Astrocyte (in vitro differentiated cells and primary cell): ENCODE data around the gene CDK15.

ENCODE experiments used
- CTCF ChIP-seq: IDR thresholded peaks from 2 replicates; pipeline ENCODE4 v1.5.1; 2011; ENCODE audit warnings: low read depth, mild to moderate bottlenecking, inconsistent platforms, low read length, moderate library complexity; ENCODE audit not compliant: insufficient read depth
- EZH2 ChIP-seq: IDR thresholded peaks from 2 replicates; pipeline ENCODE4 v1.6.1; 2012; ENCODE audit warnings: mild to moderate bottlenecking, low read length, inconsistent platforms; ENCODE audit not compliant: insufficient read depth

GRCh38 chr2:201924453-201924852 is 118.1 kb downstream of the CDK15 start:
- no peak for TF ChIP-seq CTCF
- no peak for TF ChIP-seq EZH2
